ENCODE measurements around the gene PRADC1.

- TF ChIP-seq ZNF331 (CRISPR knock-in tag; IDR thresholded peaks at IDR 0.05; ENCODE audit: low read depth) (no peak), CTCF (conservative IDR thresholded peaks at IDR 0.05; ENCODE audit: low read depth in 2 of 2) (no peak), EZH2phosphoT487 (IDR thresholded peaks at IDR 0.05; ENCODE audit: unreplicated experiment) (no peak), EZH2 (IDR thresholded peaks at IDR 0.05; ENCODE audit: low read depth, unreplicated experiment) (no peak), POLR2AphosphoS5 (IDR thresholded peaks at IDR 0.05; ENCODE audit: low read depth) (no peak), CREB1 (CRISPR knock-in tag; IDR thresholded peaks at IDR 0.05; ENCODE audit: low read depth) (no peak), ZNF462 (CRISPR knock-in tag; IDR thresholded peaks at IDR 0.05) (no peak), STAT1 (IDR thresholded peaks at IDR 0.05; ENCODE audit: unreplicated experiment) (no peak)
Observed at GRCh38 chr2:73205611-73206010, 27.4 kb downstream of the PRADC1 start.

Data from GM23338 (cell line).